ENCODE measurements around the gene RUSF1.

The RUSF1 gene

GRCh38 chr16:31532896-31533295 lies 24.7 kb upstream of the RUSF1 start:
- no peak for TF ChIP-seq CTCF (IDR thresholded peaks at IDR 0.05; ENCODE audit: low read depth, low read length)
- DNase-seq (ENCODE audit: low read depth in 2 of 2): no peak
- no peak overlapping the region for H3K4me3 ChIP-seq (replicated peaks in 1 of 2; ENCODE audit: low read depth in 2 of 2, low read length in 2 of 2)

- no peak for TF ChIP-seq CTCF (IDR thresholded peaks at IDR 0.05; ENCODE audit: low read depth, low read length)
- DNase-seq (ENCODE audit: low read depth in 2 of 2): no peak
- H3K4me3 ChIP-seq (replicated peaks in 1 of 2; ENCODE audit: low read depth in 2 of 2, low read length in 2 of 2): no peak overlapping the region
Measured at GRCh38 chr16:31532120-31532519, 23.9 kb upstream of the RUSF1 start.

GRCh38 chr16:31531096-31531495 lies 22.9 kb upstream of the RUSF1 start:
- H3K4me3 ChIP-seq (replicated peaks in 1 of 2; ENCODE audit: low read depth in 2 of 2, low read length in 2 of 2): no peak overlapping the region
- TF ChIP-seq CTCF (IDR thresholded peaks at IDR 0.05; ENCODE audit: low read depth, low read length): no peak

GRCh38 chr16:31530405-31530804 lies 22.2 kb upstream of the RUSF1 start:
- no peak for DNase-seq (ENCODE audit: low read depth in 2 of 2)
- no peak overlapping the region for H3K4me3 ChIP-seq (replicated peaks in 1 of 2; ENCODE audit: low read depth in 2 of 2, low read length in 2 of 2)
- no peak for TF ChIP-seq CTCF (IDR thresholded peaks at IDR 0.05; ENCODE audit: low read depth, low read length)

More at GRCh38 chr16:31531096-31531495, 22.9 kb upstream of the RUSF1 start:
- DNase-seq (ENCODE audit: low read depth in 2 of 2): no peak

GRCh38 chr16:31529937-31530312 lies 21.7 kb upstream of the RUSF1 start:
- TF ChIP-seq CTCF (IDR thresholded peaks at IDR 0.05; ENCODE audit: low read depth, low read length): no peak
- H3K4me3 ChIP-seq (replicated peaks in 1 of 2; ENCODE audit: low read depth in 2 of 2, low read length in 2 of 2): no peak overlapping the region
- no peak for DNase-seq (ENCODE audit: low read depth in 2 of 2)

- peak; percentile 3 to 59 for DNase-seq (ENCODE audit: low read depth in 2 of 2)
- peak overlapping the region in 1 of 2 donors; percentile 22 for H3K4me3 ChIP-seq (replicated peaks in 1 of 2; ENCODE audit: low read depth in 2 of 2, low read length in 2 of 2)
- no peak for TF ChIP-seq CTCF (IDR thresholded peaks at IDR 0.05; ENCODE audit: low read depth, low read length)
Measured at GRCh38 chr16:31529108-31529936, 21.1 kb upstream of the RUSF1 start.

All from cardiac fibroblast (primary cell).